GM23338 (cell line): Measurements from ENCODE around the gene C2orf68. TPM values are rescaled to one million over a fixed set of nuclear protein-coding genes. Genes with fewer than 3 reads are reported as not detected.

Experiments
- ATAC-seq: fragments of 200-7000 bp; cut with Tn5 transposase; 3 replicates; pipeline ENCODE4 v1.9.1; 2020
- DNase-seq: peaks from one replicate; pipeline ENCODE4 v3.0.0-alpha.2; 2015; ENCODE audit warnings: low spot score
- H2AFZ ChIP-seq: fragments of 200-600 bp; sonication (generic); 2 replicates; pipeline ENCODE4 v1.8.0; 2016; ENCODE audit warnings: antibody characterized with exemption, mild to moderate bottlenecking, moderate library complexity
- H3F3A ChIP-seq: fragments of 200-600 bp; sonication (generic); replicated peaks from 2 replicates; pipeline ENCODE4 v1.8.0; 2017; ENCODE audit warnings: antibody characterized with exemption, mixed run types, low read depth
- H3K27ac ChIP-seq: fragments of 200-600 bp; sonication (generic); 2 replicates; pipeline ENCODE4 v1.6.1; 2016; ENCODE audit warnings: low read depth
- H3K27me3 ChIP-seq: fragments of 200-600 bp; sonication (generic); 2 replicates; pipeline ENCODE4 v1.8.0; 2016; ENCODE audit warnings: mild to moderate bottlenecking, mixed run types, moderate library complexity; ENCODE audit not compliant: insufficient read depth
- H3K36me3 ChIP-seq: fragments of 200-600 bp; sonication (generic); 2 replicates; pipeline ENCODE4 v1.8.0; 2016; ENCODE audit warnings: mild to moderate bottlenecking; ENCODE audit not compliant: insufficient read depth
- H3K4me1 ChIP-seq: fragments of 200-600 bp; sonication (generic); 2 replicates; pipeline ENCODE4 v1.8.0; 2016; ENCODE audit warnings: mild to moderate bottlenecking, moderate library complexity; ENCODE audit not compliant: insufficient read depth
- H3K4me2 ChIP-seq: fragments of 200-600 bp; sonication (generic); 2 replicates; pipeline ENCODE4 v1.7.1; 2017; ENCODE audit warnings: mixed run types
- H3K4me3 ChIP-seq: fragments of 200-600 bp; sonication (generic); 2 replicates; pipeline ENCODE4 v1.6.1; 2016; ENCODE audit warnings: mixed run types
- H3K79me2 ChIP-seq: fragments of 200-600 bp; sonication (generic); replicated peaks from 2 replicates; pipeline ENCODE4 v1.8.0; 2017; ENCODE audit warnings: mild to moderate bottlenecking; ENCODE audit not compliant: insufficient read depth
- H3K9me2 ChIP-seq: fragments of 200-600 bp; sonication (generic); 2 replicates; pipeline ENCODE4 v1.8.0; 2017; ENCODE audit not compliant: insufficient read depth
- H4K20me1 ChIP-seq: fragments of 200-600 bp; sonication (generic); replicated peaks from 2 replicates; pipeline ENCODE4 v1.8.0; 2017; ENCODE audit warnings: mild to moderate bottlenecking; ENCODE audit not compliant: insufficient read depth
- H3K27ac Mint-ChIP-seq: 2 replicates; pipeline ENCODE4 v1.8.0; 2020; ENCODE audit warnings: inconsistent platforms, mild to moderate bottlenecking, moderate library complexity, mixed read lengths
- H3K27me3 Mint-ChIP-seq: 3 replicates; pipeline ENCODE4 v1.8.0; 2022; ENCODE audit warnings: low read depth, mild to moderate bottlenecking, moderate library complexity, mixed read lengths, inconsistent platforms; ENCODE audit not compliant: insufficient read depth, poor library complexity
- H3K36me3 Mint-ChIP-seq: 3 replicates; pipeline ENCODE4 v1.8.0; 2021; ENCODE audit warnings: low read depth, mild to moderate bottlenecking, inconsistent platforms, moderate library complexity, mixed read lengths
- H3K4me1 Mint-ChIP-seq: 3 replicates; pipeline ENCODE4 v1.8.0; 2020; ENCODE audit warnings: mild to moderate bottlenecking, inconsistent platforms, mixed read lengths
- H3K4me3 Mint-ChIP-seq: 3 replicates; pipeline ENCODE4 v1.8.0; 2021; ENCODE audit warnings: moderate library complexity, mild to moderate bottlenecking, inconsistent platforms, mixed read lengths
- H3K9me3 Mint-ChIP-seq: 3 replicates; pipeline ENCODE4 v1.8.0; 2020; ENCODE audit warnings: moderate library complexity, mild to moderate bottlenecking, inconsistent platforms, mixed read lengths
- ETS1 ChIP-seq: IDR thresholded peaks from 2 replicates; pipeline ENCODE4 v1.6.1; 2016; ENCODE audit warnings: antibody characterized with exemption
- EZH2 ChIP-seq: fragments of 200-600 bp; sonication (generic); IDR thresholded peaks from one replicate; pipeline ENCODE4 v1.8.0; 2017; ENCODE audit warnings: antibody characterized with exemption, mild to moderate bottlenecking, low read depth; ENCODE audit not compliant: unreplicated experiment
- JUNB ChIP-seq: IDR thresholded peaks from one replicate; pipeline ENCODE4 v1.6.1; 2016; ENCODE audit warnings: antibody characterized with exemption; ENCODE audit not compliant: unreplicated experiment
- REST ChIP-seq: IDR thresholded peaks from one replicate; pipeline ENCODE4 v1.6.1; 2018; ENCODE audit warnings: antibody characterized with exemption; ENCODE audit not compliant: unreplicated experiment
- ZNF462 ChIP-seq: fragments of 250-450 bp; sonication (Bioruptor Pico); IDR thresholded peaks from 2 replicates; pipeline ENCODE4 v1.5.0; 2020; ENCODE audit warnings: mild to moderate bottlenecking, moderate library complexity
- polyA plus RNA-seq: library from polyadenylated mRNA; unstranded; fragments of >200 nt; fragmentation: Nextera tagmentation; extraction: Ambion mirVana; gene quantifications from 2 replicates; pipeline ENCODE4 v1.2.1, GENCODE V29; 2016
- total RNA-seq: library from RNA; depleted of rRNA; stranded (reverse); fragments of >200 nt; shearing (Covaris generic); gene quantifications from 2 replicates; pipeline ENCODE4 v1.2.3, GENCODE V29; 2014

Gene C2orf68
- total and polyA plus RNA-seq, 2 experiments from 2014 or later: 26.8 to 76.4 TPM

GRCh38 chr2:85642725-85643124 lies 30.9 kb upstream of the C2orf68 start (continued):
- no peak for TF ChIP-seq ETS1

GRCh38 chr2:85635636-85636035 lies 23.8 kb upstream of the C2orf68 start:
- Histone ChIP-seq H3K4me3 (no peak overlapping the region), H4K20me1 (peaks cover 22% of the 10 kb centered on the region), H3K4me2 (no peak overlapping the region), H3K27ac (no peak overlapping the region), H3K36me3 (peaks cover 69% of the 10 kb centered on the region), H3F3A (peaks cover 11% of the 10 kb centered on the region), H3K9me2 (no peaks in the 10 kb centered on the region), H2AFZ (no peak overlapping the region), H3K27me3 (no peaks in the 10 kb centered on the region), H3K79me2 (0 out of 2 replicates have a peak, but pooled peaks cover 2% of the 10 kb centered on the region), H3K4me1 (no peaks in the 10 kb centered on the region)
- Mint-ChIP-seq H3K4me1 (no peaks in the 10 kb centered on the region), H3K36me3 (peaks cover 91% of the 10 kb centered on the region), H3K4me3 (no peak overlapping the region), H3K27ac (no peak overlapping the region), H3K27me3 (no peaks in the 10 kb centered on the region), H3K9me3 (no peaks in the 10 kb centered on the region)
- ATAC-seq (no peak), DNase-seq (no peak)
- no peak for TF ChIP-seq ZNF462 (CRISPR knock-in tag)

GRCh38 chr2:85635011-85635410 lies 23.1 kb upstream of the C2orf68 start:
- Histone ChIP-seq H3K36me3 (peaks cover 70% of the 10 kb centered on the region), H2AFZ (no peak overlapping the region), H3K27ac (no peak overlapping the region), H4K20me1 (peaks cover 22% of the 10 kb centered on the region), H3K4me2 (no peak overlapping the region), H3K27me3 (no peaks in the 10 kb centered on the region), H3K4me3 (no peak overlapping the region), H3F3A (peaks cover 11% of the 10 kb centered on the region), H3K4me1 (no peaks in the 10 kb centered on the region), H3K79me2 (0 out of 2 replicates have a peak, but pooled peaks cover 5% of the 10 kb centered on the region), H3K9me2 (no peaks in the 10 kb centered on the region)
- Mint-ChIP-seq H3K4me3 (no peak overlapping the region), H3K27me3 (no peaks in the 10 kb centered on the region), H3K36me3 (peaks cover 91% of the 10 kb centered on the region), H3K9me3 (no peaks in the 10 kb centered on the region), H3K4me1 (no peaks in the 10 kb centered on the region), H3K27ac (no peak overlapping the region)
- ATAC-seq (no peak), DNase-seq (no peak)
- TF ChIP-seq EZH2 (no peak), REST (no peak), JUNB (no peak)
